ENCODE data around the gene RAD51B.
A peak's percentile ranks its signal among the peaks of the same experiment; 100 is the strongest.

Gene RAD51B

GRCh38 chr14:68135028-68135427 lies 315.4 kb downstream of the RAD51B start:
- no peak for TF ChIP-seq CTCF (IDR thresholded peaks at IDR 0.05; ENCODE audit: low read length, missing control alignments)
- no peak overlapping the region for H3K4me3 ChIP-seq (replicated peaks; ENCODE audit: low read depth, low read length)
- no peak for DNase-seq (ENCODE audit: low read depth)

GRCh38 chr14:68135566-68135965 lies 316.0 kb downstream of the RAD51B start:
- no peak for DNase-seq (ENCODE audit: low read depth)
- no peak for TF ChIP-seq CTCF (IDR thresholded peaks at IDR 0.05; ENCODE audit: low read length, missing control alignments)
- H3K4me3 ChIP-seq (replicated peaks; ENCODE audit: low read depth, low read length), result no peak overlapping the region

GRCh38 chr14:68137704-68138619 lies 318.4 kb downstream of the RAD51B start:
- TF ChIP-seq CTCF (IDR thresholded peaks at IDR 0.05; ENCODE audit: low read length, missing control alignments), result no peak
- DNase-seq (ENCODE audit: low read depth), result peak; percentile 96
- no peak overlapping the region for H3K4me3 ChIP-seq (replicated peaks; ENCODE audit: low read depth, low read length)

- TF ChIP-seq CTCF (IDR thresholded peaks at IDR 0.05; ENCODE audit: low read length, missing control alignments), result no peak
- no peak for DNase-seq (ENCODE audit: low read depth)
- H3K4me3 ChIP-seq (replicated peaks; ENCODE audit: low read depth, low read length), result no peak overlapping the region
Observed at GRCh38 chr14:68139431-68140075, 320.0 kb downstream of the RAD51B start.

GRCh38 chr14:68140076-68140741 lies 320.6 kb downstream of the RAD51B start:
- TF ChIP-seq CTCF (IDR thresholded peaks at IDR 0.05; ENCODE audit: low read length, missing control alignments), result no peak
- DNase-seq (ENCODE audit: low read depth), result peak; percentile 97
- no peak overlapping the region for H3K4me3 ChIP-seq (replicated peaks; ENCODE audit: low read depth, low read length)

GRCh38 chr14:68140806-68141205 lies 321.2 kb downstream of the RAD51B start:
- TF ChIP-seq CTCF (IDR thresholded peaks at IDR 0.05; ENCODE audit: low read length, missing control alignments), result no peak
- no peak overlapping the region for H3K4me3 ChIP-seq (replicated peaks; ENCODE audit: low read depth, low read length)
- no peak for DNase-seq (ENCODE audit: low read depth)
